Activated T-cell treated with anti-CD3 and anti-CD28 coated beads, Interleukin-2, amount 50 U/mL, for 72 hours (primary cell): ENCODE measurements around the gene GAB3. TPM values are rescaled to one million over a fixed set of nuclear protein-coding genes. Genes with fewer than 3 reads are reported as not detected.

Experiments used
- ATAC-seq, 2 donors: fragments of 150-1000 bp; cut with Tn5 transposase; replicated peaks in 1 of 2; 2 replicates each; pipeline ENCODE4 v1.10.0; 2021; ENCODE audit warnings: moderate library complexity in 2 of 2, mild to moderate bottlenecking in 1 of 2
- DNase-seq, 2 donors: peaks; one replicate each; pipeline ENCODE4 v3.0.0; 2021 to 2022; ENCODE audit warnings: mixed read lengths in 1 of 2
- H3K27ac Mint-ChIP-seq: one replicate; pipeline ENCODE4 v1.8.0; 2022; ENCODE audit warnings: mild to moderate bottlenecking, moderate library complexity, mixed read lengths
- H3K27me3 Mint-ChIP-seq: one replicate; pipeline ENCODE4 v1.8.0; 2022; ENCODE audit warnings: low read depth, mixed read lengths
- H3K36me3 Mint-ChIP-seq, 2 donors: one replicate each; pipeline ENCODE4 v1.8.0; 2022; ENCODE audit warnings: mixed read lengths in 2 of 2, mild to moderate bottlenecking in 1 of 2; ENCODE audit not compliant: insufficient read depth in 2 of 2
- H3K4me1 Mint-ChIP-seq: one replicate; pipeline ENCODE4 v1.8.0; 2022; ENCODE audit warnings: low read depth, mixed read lengths
- H3K4me3 Mint-ChIP-seq, 2 donors: one replicate each; pipeline ENCODE4 v1.8.0; 2022; ENCODE audit warnings: mild to moderate bottlenecking in 2 of 2, mixed read lengths in 2 of 2, moderate library complexity in 2 of 2
- H3K9me3 Mint-ChIP-seq, 2 donors: one replicate each; pipeline ENCODE4 v1.8.0; 2022; ENCODE audit warnings: mixed read lengths in 2 of 2
- total RNA-seq, 2 donors: library from RNA; stranded (reverse); gene quantifications; one replicate each; pipeline ENCODE4 v1.2.3, GENCODE V29; 2022

Gene GAB3
- total RNA-seq, 2 donors from 2014 or later = 6.2 to 8.4 TPM

- DNase-seq = no peak
- no peak for ATAC-seq
- no peak overlapping the region for H3K4me3 Mint-ChIP-seq
- peaks cover 21% of the 10 kb centered on the region for H3K4me1 Mint-ChIP-seq
- peaks cover 1% of the 10 kb centered on the region for H3K27me3 Mint-ChIP-seq
- no peaks in the 10 kb centered on the region for H3K9me3 Mint-ChIP-seq
- H3K36me3 Mint-ChIP-seq = peaks cover 12 to 24% of the 10 kb centered on the region in 2 donors
- peak overlapping the region; percentile 69 for H3K27ac Mint-ChIP-seq
These were observed 25.9 kb upstream of the GAB3 start for GRCh38 chrX:154776753-154777152.

- ATAC-seq = peak; percentile 65 to 79
- DNase-seq = peak; percentile 28 to 29
- Mint-ChIP-seq H3K27me3 (peaks cover 5% of the 10 kb centered on the region), H3K36me3 (peaks cover 16 to 30% of the 10 kb centered on the region in 2 donors), H3K27ac (peak overlapping the region; percentile 69), H3K4me1 (peaks cover 28% of the 10 kb centered on the region), H3K9me3 (no peaks in the 10 kb centered on the region), H3K4me3 (peak overlapping the region in 1 of 2 donors; percentile 22)
These were observed 24.8 kb upstream of the GAB3 start for GRCh38 chrX:154775419-154776349.

GRCh38 chrX:154774622-154775021, 23.7 kb upstream of the GAB3 start:
- no peak overlapping the region for H3K4me3 Mint-ChIP-seq

GRCh38 chrX:154762537-154763296, 11.8 kb upstream of the GAB3 start, which contains the start of gene DKC1:
TSS of gene DKC1 (plus strand) at chrX:154762864. CDS start at chrX:154762966, 102 bp downstream.
- DNase-seq (peak; percentile 93 to 95), ATAC-seq (peak; percentile 88 to 90)
- Mint-ChIP-seq H3K27me3 (no peaks in the 10 kb centered on the region), H3K36me3 (peaks cover 0 to 8% of the 10 kb centered on the region in 2 donors), H3K27ac (peak within 1 kb of the TSS; percentile 96), H3K9me3 (no peaks in the 10 kb centered on the region), H3K4me3 (peak within 1 kb of the TSS; percentile 87 to 95), H3K4me1 (peaks cover 17% of the 10 kb centered on the region)

More at GRCh38 chrX:154774622-154775021, 23.7 kb upstream of the GAB3 start:
- Mint-ChIP-seq H3K27ac (no peak overlapping the region), H3K36me3 (peaks cover 16 to 32% of the 10 kb centered on the region in 2 donors), H3K27me3 (peaks cover 5% of the 10 kb centered on the region), H3K4me1 (peaks cover 28% of the 10 kb centered on the region), H3K9me3 (no peaks in the 10 kb centered on the region)
- no peak for ATAC-seq
- no peak for DNase-seq

- Mint-ChIP-seq H3K27me3 (no peaks in the 10 kb centered on the region), H3K4me1 (peaks cover 17% of the 10 kb centered on the region), H3K36me3 (peaks cover 0 to 8% of the 10 kb centered on the region in 2 donors), H3K4me3 (peak overlapping the region; percentile 87 to 95), H3K9me3 (no peaks in the 10 kb centered on the region), H3K27ac (peak overlapping the region; percentile 96)
- no peak for ATAC-seq
- DNase-seq = no peak
These were observed 11.2 kb upstream of the GAB3 start for GRCh38 chrX:154761977-154762536.

- ATAC-seq (no peak), DNase-seq (no peak)
- no peak overlapping the region for H3K4me3 Mint-ChIP-seq
- no peaks in the 10 kb centered on the region for H3K27me3 Mint-ChIP-seq
- no peak overlapping the region for H3K27ac Mint-ChIP-seq
- peaks cover 8% of the 10 kb centered on the region for H3K4me1 Mint-ChIP-seq
- H3K36me3 Mint-ChIP-seq = no peaks in the 10 kb centered on the region
- H3K9me3 Mint-ChIP-seq = no peaks in the 10 kb centered on the region
These were observed 7.8 kb upstream of the GAB3 start for GRCh38 chrX:154758696-154759095.

GRCh38 chrX:154751669-154752271, 893 bp upstream of the GAB3 start:
- ATAC-seq = no peak
- no peak for DNase-seq
- H3K4me1 Mint-ChIP-seq = peaks cover 11% of the 10 kb centered on the region
- no peaks in the 10 kb centered on the region for H3K36me3 Mint-ChIP-seq
- peak overlapping the region; percentile 76 to 81 for H3K4me3 Mint-ChIP-seq
- H3K27me3 Mint-ChIP-seq = peaks cover 30% of the 10 kb centered on the region
- no peaks in the 10 kb centered on the region for H3K9me3 Mint-ChIP-seq
- H3K27ac Mint-ChIP-seq = peak overlapping the region; percentile 82

GRCh38 chrX:154751203-154751668, 359 bp upstream of the GAB3 start:
- no peaks in the 10 kb centered on the region for H3K9me3 Mint-ChIP-seq
- peak overlapping the region; percentile 76 to 81 for H3K4me3 Mint-ChIP-seq
- peak overlapping the region; percentile 38 for H3K27ac Mint-ChIP-seq
- ATAC-seq (peak; percentile 11 to 27), DNase-seq (no peak)
- peaks cover 30% of the 10 kb centered on the region for H3K27me3 Mint-ChIP-seq
- H3K4me1 Mint-ChIP-seq = peaks cover 11% of the 10 kb centered on the region
- H3K36me3 Mint-ChIP-seq = peaks cover 0 to 1% of the 10 kb centered on the region in 2 donors

GRCh38 chrX:154749856-154750255, 1.0 kb downstream of the GAB3 start:
- peak overlapping the region; percentile 75 to 85 for H3K4me3 Mint-ChIP-seq
- peaks cover 30% of the 10 kb centered on the region for H3K27me3 Mint-ChIP-seq
- no peak for DNase-seq
- H3K9me3 Mint-ChIP-seq = no peaks in the 10 kb centered on the region
- H3K27ac Mint-ChIP-seq = peak overlapping the region; percentile 70
- no peak for ATAC-seq
- H3K4me1 Mint-ChIP-seq = peaks cover 11% of the 10 kb centered on the region
- peaks cover 4% of the 10 kb centered on the region in 2 donors for H3K36me3 Mint-ChIP-seq

- no peaks in the 10 kb centered on the region for H3K9me3 Mint-ChIP-seq
- H3K27me3 Mint-ChIP-seq = peaks cover 30% of the 10 kb centered on the region
- peaks cover 11% of the 10 kb centered on the region for H3K4me1 Mint-ChIP-seq
- DNase-seq (peak; percentile 38 to 49), ATAC-seq (peak; percentile 66 to 71)
- peak overlapping the region; percentile 34 to 85 for H3K4me3 Mint-ChIP-seq
- H3K36me3 Mint-ChIP-seq = peaks cover 4% of the 10 kb centered on the region in 2 donors
- no peak overlapping the region for H3K27ac Mint-ChIP-seq
These were observed 2.1 kb downstream of the GAB3 start for GRCh38 chrX:154748712-154749339.

- DNase-seq = no peak
- peak overlapping the region in 1 of 2 donors; percentile 29 for H3K4me3 Mint-ChIP-seq
- H3K27ac Mint-ChIP-seq = no peak overlapping the region
- peaks cover 11% of the 10 kb centered on the region for H3K4me1 Mint-ChIP-seq
- H3K9me3 Mint-ChIP-seq = no peaks in the 10 kb centered on the region
- peaks cover 4 to 6% of the 10 kb centered on the region in 2 donors for H3K36me3 Mint-ChIP-seq
- ATAC-seq = no peak
- peaks cover 12% of the 10 kb centered on the region for H3K27me3 Mint-ChIP-seq
These were observed 8.3 kb downstream of the GAB3 start for GRCh38 chrX:154742613-154743012.

- Mint-ChIP-seq H3K4me1 (peaks cover 34% of the 10 kb centered on the region), H3K9me3 (no peaks in the 10 kb centered on the region), H3K27me3 (peaks cover 37% of the 10 kb centered on the region), H3K36me3 (peaks cover 2 to 5% of the 10 kb centered on the region in 2 donors), H3K4me3 (peak overlapping the region in 1 of 2 donors; percentile 25), H3K27ac (peak overlapping the region; percentile 6)
- DNase-seq (no peak), ATAC-seq (no peak)
These were observed 10.9 kb downstream of the GAB3 start for GRCh38 chrX:154739952-154740465.
